Measurements from ENCODE around the gene RBCK1.
"Not testable (repeated sequence)": the region's sequence is repeated elsewhere in the genome, so short reads cannot be mapped to it uniquely, and the experiment has no call there.

The RBCK1 gene

GRCh38 chr20:443223-443775, 35.2 kb downstream of the RBCK1 start:
- no peak overlapping the region for H3K27ac ChIP-seq
- peaks cover 25 to 40% (median 32%) of the 10 kb centered on the region in 10 experiments for H3K4me1 ChIP-seq
- no peaks in the 10 kb centered on the region for H3K9me3 ChIP-seq (replicated peaks in 1 of 11)
- peaks cover 84 to 91% (median 89%) of the 10 kb centered on the region in 11 experiments for H3K36me3 ChIP-seq
- H4K20me1 ChIP-seq, result peaks cover 48 to 97% (median 69%) of the 10 kb centered on the region in 11 experiments; a peak in 21 of 22 replicates
- no peak overlapping the region for H3K4me3 ChIP-seq
- no peak overlapping the region for H3K4me2 ChIP-seq
- H3K9ac ChIP-seq, result peak overlapping the region in 1 of 11 experiments; percentile 14; a peak in 1 of 22 replicates
- no peak for TF ChIP-seq Cebpa-rat (IDR thresholded peaks at IDR 0.05)
- H3K27me3 ChIP-seq, result no peaks in the 10 kb centered on the region

- H3K9ac ChIP-seq, result peak overlapping the region in 1 of 11 experiments; percentile 17; a peak in 1 of 22 replicates
- H3K36me3 ChIP-seq, result peaks cover 85 to 95% (median 91%) of the 10 kb centered on the region in 11 experiments
- no peak overlapping the region for H3K4me2 ChIP-seq
- no peaks in the 10 kb centered on the region for H3K9me3 ChIP-seq (replicated peaks in 1 of 11)
- H4K20me1 ChIP-seq, result peaks cover 53 to 98% (median 68%) of the 10 kb centered on the region in 11 experiments; a peak in 21 of 22 replicates
- TF ChIP-seq Cebpa-rat (IDR thresholded peaks at IDR 0.05), result no peak
- H3K27me3 ChIP-seq, result no peaks in the 10 kb centered on the region
- H3K4me3 ChIP-seq, result no peak overlapping the region
- peaks cover 17 to 32% (median 23%) of the 10 kb centered on the region in 10 experiments for H3K4me1 ChIP-seq
- H3K27ac ChIP-seq, result no peak overlapping the region; a peak in 1 of 22 replicates
Measured at GRCh38 chr20:444117-444516, 36.0 kb downstream of the RBCK1 start.

- Histone ChIP-seq H3K36me3 (peaks cover 81 to 90% (median 85%) of the 10 kb centered on the region in 11 experiments), H3K9ac (no peak overlapping the region), H3K4me3 (no peak overlapping the region), H3K4me1 (peaks cover 9 to 23% (median 15%) of the 10 kb centered on the region in 10 experiments), H4K20me1 (peaks cover 55 to 98% (median 74%) of the 10 kb centered on the region in 11 experiments; a peak in 21 of 22 replicates), H3K27me3 (no peaks in the 10 kb centered on the region), H3K27ac (no peak overlapping the region; a peak in 1 of 22 replicates), H3K9me3 (replicated peaks in 1 of 11) (no peaks in the 10 kb centered on the region), H3K4me2 (no peak overlapping the region)
- TF ChIP-seq Cebpa-rat (IDR thresholded peaks at IDR 0.05), result no peak
Measured at GRCh38 chr20:444862-445426, 36.8 kb downstream of the RBCK1 start.

GRCh38 chr20:445514-446336, 37.6 kb downstream of the RBCK1 start:
- Histone ChIP-seq H3K9me3 (replicated peaks in 1 of 11) (no peaks in the 10 kb centered on the region), H4K20me1 (peaks cover 60 to 98% (median 81%) of the 10 kb centered on the region in 11 experiments), H3K4me3 (no peak overlapping the region), H3K4me1 (peaks cover under 1 to 15% (median 7%) of the 10 kb centered on the region in 10 experiments; a peak in 17 of 20 replicates), H3K36me3 (peaks cover 75 to 89% (median 80%) of the 10 kb centered on the region in 11 experiments), H3K4me2 (no peak overlapping the region), H3K9ac (no peak overlapping the region), H3K27me3 (no peaks in the 10 kb centered on the region), H3K27ac (no peak overlapping the region)
- no peak for TF ChIP-seq Cebpa-rat (IDR thresholded peaks at IDR 0.05)

DNA sequence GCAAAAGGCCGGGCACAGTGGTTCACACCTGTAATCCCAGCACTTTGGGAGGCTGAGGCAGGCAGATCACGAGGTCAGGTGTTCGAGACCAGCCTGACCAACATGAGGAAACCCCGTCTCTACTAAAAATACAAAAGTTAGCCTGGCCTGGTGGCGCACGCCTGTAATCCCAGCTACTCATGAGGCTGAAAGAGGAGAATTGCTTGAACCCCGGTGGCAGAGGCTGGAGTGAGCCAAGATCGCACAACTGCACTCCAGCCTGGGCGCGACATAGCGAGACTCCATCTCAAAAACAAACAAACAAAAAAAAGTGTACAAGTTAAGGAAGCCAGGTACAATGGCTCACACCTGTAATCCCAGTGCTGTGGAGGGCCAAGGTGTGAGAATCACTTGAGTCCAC, 43.9 kb downstream of the RBCK1 start:
- H3K9me3 ChIP-seq (replicated peaks in 1 of 11); H3K4me2 ChIP-seq; H3K27ac ChIP-seq; H3K4me1 ChIP-seq; H3K4me3 ChIP-seq; H3K9ac ChIP-seq; H3K27me3 ChIP-seq: not testable (repeated sequence)
- Histone ChIP-seq H3K36me3 (peaks cover 12 to 60% (median 46%) of the 10 kb centered on the region in 11 experiments), H4K20me1 (peaks cover 92 to 100% (median 100%) of the 10 kb centered on the region in 11 experiments)

DNA sequence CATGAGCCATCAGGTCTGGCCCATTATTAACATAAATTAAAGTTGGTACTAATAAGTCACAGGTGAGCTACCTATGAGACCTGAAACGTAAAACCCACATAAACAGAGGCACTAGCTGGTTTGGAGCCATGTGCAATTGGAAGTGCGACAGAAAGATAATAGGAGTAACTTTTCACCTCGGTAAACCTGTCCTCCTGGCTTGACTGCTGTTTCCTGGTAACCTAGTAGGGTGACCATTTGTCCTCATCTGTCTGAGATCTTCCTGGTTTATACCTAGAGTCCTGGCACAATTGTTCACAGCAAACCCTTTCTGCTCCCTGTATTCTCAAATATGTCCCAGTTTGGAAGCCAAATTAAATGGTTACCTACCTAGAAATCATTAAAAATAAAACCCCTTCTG, 46.9 kb downstream of the RBCK1 start:
- no peak for TF ChIP-seq Cebpa-rat (IDR thresholded peaks at IDR 0.05)
- H3K27me3 ChIP-seq, result no peaks in the 10 kb centered on the region

DNA sequence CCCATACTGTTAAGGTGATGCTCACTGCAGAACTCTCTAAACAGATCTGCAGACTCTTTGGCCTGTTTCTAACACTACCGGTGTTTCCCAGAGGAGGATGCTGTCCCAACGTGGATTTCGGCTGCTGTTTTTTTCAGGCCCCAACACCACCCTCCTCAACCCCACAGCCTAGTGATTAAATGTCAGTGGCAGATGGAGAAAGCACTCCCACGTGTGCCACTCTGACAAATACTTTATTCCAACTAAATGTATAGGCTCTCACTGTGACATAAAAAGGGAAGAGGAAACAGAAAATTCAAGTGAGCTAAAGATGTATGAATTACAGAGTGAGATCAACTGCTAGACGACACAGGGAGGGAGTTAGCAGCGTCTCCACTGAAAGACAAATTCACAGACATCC, 50.7 kb downstream of the RBCK1 start:
- peak overlapping the region; percentile 73 to 94 (median 86) for H3K4me2 ChIP-seq
- no peaks in the 10 kb centered on the region for H3K27me3 ChIP-seq
- no peak for TF ChIP-seq Cebpa-rat (IDR thresholded peaks at IDR 0.05)
- H4K20me1 ChIP-seq, result peaks cover 77 to 85% (median 83%) of the 10 kb centered on the region in 11 experiments
- peak overlapping the region; percentile 0 to 91 (median 28); a peak in 9 of 22 replicates for H3K9ac ChIP-seq
- no peak overlapping the region for H3K4me3 ChIP-seq
- H3K36me3 ChIP-seq, result peaks cover 0 to 25% (median 10%) of the 10 kb centered on the region in 11 experiments; a peak in 8 of 22 replicates
- peak overlapping the region in 4 of 11 experiments; percentile 0 to 36 (median 14); a peak in 5 of 22 replicates for H3K27ac ChIP-seq
- no peaks in the 10 kb centered on the region for H3K9me3 ChIP-seq (replicated peaks in 1 of 11)
- H3K4me1 ChIP-seq, result peaks cover 40 to 44% (median 42%) of the 10 kb centered on the region in 10 experiments

More for the DNA sequence above, 46.9 kb downstream of the RBCK1 start:
- Histone ChIP-seq H3K4me2 (no peak overlapping the region), H3K27ac (no peak overlapping the region), H3K9me3 (replicated peaks in 1 of 11) (no peaks in the 10 kb centered on the region), H3K36me3 (peaks cover 0 to 45% (median 34%) of the 10 kb centered on the region in 11 experiments; a peak in 18 of 22 replicates), H3K4me3 (no peak overlapping the region), H3K9ac (no peak overlapping the region), H3K4me1 (peaks cover 18 to 21% (median 19%) of the 10 kb centered on the region in 10 experiments), H4K20me1 (peaks cover 93 to 100% (median 100%) of the 10 kb centered on the region in 11 experiments)

DNA sequence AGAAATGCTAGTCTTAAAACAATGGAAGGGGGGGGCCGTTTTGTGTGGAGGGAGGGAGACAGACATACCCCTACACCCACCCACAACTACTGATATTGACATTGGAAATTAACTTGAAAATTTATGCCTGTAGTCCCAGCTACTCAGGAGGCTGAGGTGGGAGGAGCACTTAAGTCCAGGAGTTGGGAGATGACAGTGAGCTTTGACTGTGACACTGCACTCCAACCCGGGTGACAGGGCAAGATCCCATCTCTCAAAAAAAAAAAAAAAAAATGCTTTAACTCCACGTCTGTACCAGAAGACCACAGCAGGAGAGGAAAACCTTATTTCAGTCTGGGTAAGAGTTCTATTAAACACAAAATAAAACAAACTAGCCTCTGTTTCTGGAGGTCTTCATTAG, 52.1 kb downstream of the RBCK1 start:
- peaks cover 63 to 71% (median 69%) of the 10 kb centered on the region in 11 experiments for H4K20me1 ChIP-seq
- peak overlapping the region in 4 of 10 experiments; percentile 67 to 84 (median 77); a peak in 6 of 20 replicates for H3K4me3 ChIP-seq
- peaks cover 40 to 44% (median 42%) of the 10 kb centered on the region in 10 experiments for H3K4me1 ChIP-seq
- H3K4me2 ChIP-seq, result peak overlapping the region; percentile 73 to 94 (median 86)
- peak overlapping the region in 10 of 11 experiments; percentile 23 to 98 (median 91); a peak in 14 of 22 replicates for H3K9ac ChIP-seq
- peak overlapping the region in 6 of 11 experiments; percentile 14 to 92 (median 31); a peak in 6 of 22 replicates for H3K27ac ChIP-seq
- H3K36me3 ChIP-seq, result peaks cover 0 to 15% (median 6%) of the 10 kb centered on the region in 11 experiments; a peak in 8 of 22 replicates
- no peaks in the 10 kb centered on the region for H3K27me3 ChIP-seq
- TF ChIP-seq Cebpa-rat (IDR thresholded peaks at IDR 0.05), result no peak
- no peaks in the 10 kb centered on the region for H3K9me3 ChIP-seq (replicated peaks in 1 of 11)

Data from BLaER1 treated with 17β-estradiol and CSF1 and Interleukin-3, amounts not matched to agents 10 nM and 100 nM (cell line).